GM11168 (cell line): ENCODE measurements around the gene ENDOG.
"Not testable (repeated sequence)": the region's sequence is repeated elsewhere in the genome, so short reads cannot be mapped to it uniquely, and the experiment has no call there.

Experiments
- in situ Hi-C: fragments of 300-500 bp; cut with MboI; formaldehyde crosslinking; loops from one replicate; pipeline ENCODE4 v1.12.0; 2022; ENCODE audit warnings: low sequenced_read_pairs; ENCODE audit not compliant: unreplicated experiment

The ENDOG gene

DNA sequence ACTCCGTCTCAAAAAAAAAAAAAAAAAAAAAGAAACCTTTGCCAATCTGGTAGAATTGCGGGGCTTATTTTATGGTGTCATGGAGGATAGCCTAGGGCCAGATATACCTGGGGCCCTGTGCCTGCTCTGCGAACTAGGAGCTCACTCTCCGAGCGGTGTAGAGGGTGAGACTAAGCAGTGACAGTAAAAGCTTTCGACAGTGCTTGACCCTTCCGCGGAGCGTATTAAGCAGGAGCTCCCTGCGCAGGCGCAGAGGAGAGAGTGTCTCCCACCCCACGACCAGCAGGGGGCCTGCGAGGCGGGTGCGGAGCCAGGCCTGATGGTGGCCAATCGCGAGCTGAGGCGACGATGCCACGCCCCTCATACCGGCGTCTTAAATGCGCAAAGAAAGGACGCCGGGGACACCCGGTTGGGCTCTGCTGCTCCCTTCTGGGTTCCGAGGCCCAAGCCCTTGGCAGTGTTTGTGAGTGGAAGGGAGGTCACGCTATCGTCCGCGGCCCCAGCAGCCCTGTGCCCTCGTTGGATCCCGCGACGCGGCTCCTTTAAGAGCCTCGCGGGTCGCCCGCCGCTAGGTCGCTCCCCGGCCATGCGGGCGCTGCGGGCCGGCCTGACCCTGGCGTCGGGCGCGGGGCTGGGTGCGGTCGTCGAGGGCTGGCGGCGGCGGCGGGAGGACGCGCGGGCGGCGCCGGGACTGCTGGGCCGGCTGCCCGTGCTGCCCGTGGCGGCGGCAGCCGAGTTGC lies at the start of gene ENDOG:
ENDOG (plus strand) TSS at position 402 of the 740 bp plus-strand sequence; CDS start at position 587, 185 bp downstream.
- in situ Hi-C loops: no loop called here

DNA sequence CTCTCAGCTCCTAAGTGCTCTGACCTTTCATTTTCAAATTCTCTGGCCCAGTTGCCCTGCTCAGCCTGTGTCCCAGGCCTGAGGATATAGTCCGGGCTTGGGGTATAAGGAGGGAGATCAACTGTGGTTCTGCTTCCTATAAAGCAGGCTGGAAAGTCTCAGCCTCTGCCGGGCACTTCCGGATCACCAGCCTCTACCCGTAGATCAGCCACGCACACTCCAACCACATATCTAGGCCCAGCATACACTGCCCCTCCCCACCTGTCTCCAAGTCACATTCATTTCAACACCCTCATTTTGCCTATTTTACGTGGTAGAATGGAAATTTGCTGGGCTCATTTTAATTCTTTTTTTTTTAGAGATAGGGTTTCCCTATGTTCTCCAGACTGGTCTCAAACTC lies 49.7 kb upstream of the ENDOG start:
- in situ Hi-C loops: no loop called here

DNA sequence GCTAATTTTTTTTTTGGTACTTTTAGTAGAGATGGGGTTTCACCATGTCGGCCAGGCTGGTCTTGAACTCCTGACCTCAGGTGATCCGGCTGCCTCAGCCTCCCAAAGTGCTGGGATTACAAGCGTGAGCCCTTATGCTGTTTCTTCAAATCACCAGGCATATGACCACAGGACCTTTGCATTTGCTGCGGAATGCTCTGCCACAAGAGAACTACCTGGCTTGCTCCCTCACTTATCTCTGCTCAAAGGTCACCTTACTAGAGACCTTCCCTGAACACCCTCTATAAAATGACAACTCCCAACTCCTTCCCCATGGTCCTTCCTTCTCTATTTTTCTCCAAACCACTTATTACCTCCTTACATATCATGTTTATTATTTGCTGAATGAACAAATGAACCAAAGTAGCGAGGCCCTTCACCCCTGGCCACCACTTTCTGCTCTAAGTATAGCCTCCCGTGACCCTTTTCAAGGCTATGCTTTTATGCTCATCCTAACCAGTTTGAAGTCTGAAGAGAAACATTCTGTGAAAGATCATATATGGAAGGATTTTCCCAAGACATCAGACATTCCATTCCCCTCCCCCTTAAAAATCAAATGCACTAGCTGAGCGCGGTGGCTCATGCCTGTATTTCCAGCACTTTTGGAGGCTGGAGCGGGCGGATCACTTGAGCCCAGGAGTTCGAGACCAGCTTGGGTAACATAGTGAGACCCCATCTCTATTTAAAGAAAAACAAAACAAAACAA lies 47.8 kb upstream of the ENDOG start:
- in situ Hi-C loops: no loop called here

DNA sequence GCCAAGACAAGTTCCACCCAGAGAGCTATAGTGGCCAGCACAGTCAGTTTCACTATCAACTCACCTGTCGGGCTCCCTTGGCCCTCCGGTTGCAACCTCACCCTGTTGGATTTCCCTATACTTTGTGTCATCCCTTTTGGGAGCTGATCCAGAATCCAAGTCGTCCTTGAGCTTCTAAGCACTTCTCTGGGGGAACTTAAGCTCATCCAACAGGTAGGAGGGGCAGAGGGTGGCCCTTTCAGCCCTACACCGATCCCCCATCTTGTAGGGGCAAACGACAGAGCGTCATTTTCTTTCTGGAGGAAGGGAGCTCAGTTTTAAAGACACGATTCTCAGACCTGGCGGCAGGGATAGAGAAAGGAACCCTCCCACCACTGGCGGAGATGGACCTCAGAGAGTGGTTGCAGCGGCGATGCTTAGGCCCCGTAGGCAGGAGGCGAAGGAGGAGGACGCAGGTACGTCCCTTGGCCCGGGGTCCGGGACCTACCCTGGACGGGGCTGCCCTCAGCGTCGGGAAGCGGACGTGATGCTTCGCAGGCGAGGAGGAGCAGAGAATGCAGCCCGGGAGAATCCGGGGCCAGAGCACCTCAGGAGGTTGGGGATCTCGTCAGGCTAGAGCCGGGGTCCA lies 47.1 kb upstream of the ENDOG start:
- in situ Hi-C loops: no loop called here

DNA sequence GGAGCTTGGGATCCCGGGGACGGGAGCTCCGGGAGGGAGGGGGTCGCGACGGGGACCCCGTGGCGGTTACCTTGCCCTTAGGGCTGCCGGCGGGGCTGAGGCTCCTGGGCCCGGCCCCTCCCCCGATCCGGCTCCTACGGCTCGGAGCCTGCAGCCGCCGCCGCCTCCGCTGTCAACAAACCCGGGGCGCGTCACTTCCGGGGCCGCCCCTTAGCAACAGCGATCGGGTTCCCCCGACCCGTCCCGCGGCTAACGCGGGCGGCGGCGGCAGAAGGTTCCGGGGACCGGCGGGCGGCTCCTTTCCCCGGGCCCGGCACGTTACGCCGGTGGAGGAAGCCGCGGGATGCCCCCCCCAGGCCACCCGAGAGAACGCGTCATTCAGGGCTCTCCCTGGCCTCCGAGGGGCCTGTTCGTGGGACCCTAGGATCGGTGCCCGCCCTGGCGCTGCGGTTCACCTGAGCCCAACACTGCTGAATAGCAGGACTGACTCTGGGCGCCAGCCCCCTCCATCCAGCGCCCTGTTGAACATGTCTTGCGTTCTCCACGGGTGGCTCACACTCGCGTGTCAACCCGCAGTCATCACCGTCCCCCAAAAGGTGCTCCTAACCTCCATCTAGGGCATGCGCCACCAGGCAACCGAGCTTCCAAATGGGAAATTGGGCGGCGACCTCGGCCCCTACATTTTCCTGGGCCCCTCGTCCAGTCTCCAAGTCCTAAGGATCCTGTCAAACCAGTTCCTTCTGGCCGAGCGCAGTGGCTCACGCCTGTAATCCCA lies 46.4 kb upstream of the ENDOG start, which contains the start of gene ZER1:
ZER1 (minus strand) TSS at position 183 of the 775 bp plus-strand sequence. CDS start 16,362 bp downstream, outside the sequence.
- in situ Hi-C loops: no loop called here

DNA sequence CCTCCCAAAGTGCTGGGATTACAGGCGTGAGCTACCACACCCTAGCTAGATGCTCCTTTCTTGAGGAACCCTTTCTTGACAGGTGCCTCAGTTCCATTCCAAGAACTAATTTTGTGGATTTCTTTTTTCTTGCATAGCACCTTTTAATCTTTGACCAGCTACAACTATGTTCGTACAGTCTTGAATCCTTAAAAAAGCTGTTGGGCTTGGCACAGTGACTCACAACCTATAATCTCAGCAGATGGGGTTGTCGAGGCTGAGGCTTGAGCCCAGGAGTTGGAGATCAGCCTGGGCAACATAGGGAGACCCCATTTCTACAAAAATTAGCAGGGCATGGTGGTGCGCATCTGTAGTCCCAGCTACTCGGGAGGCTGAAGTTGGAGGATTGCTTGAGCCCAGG lies 45.3 kb upstream of the ENDOG start:
- in situ Hi-C loops: no loop called here

DNA sequence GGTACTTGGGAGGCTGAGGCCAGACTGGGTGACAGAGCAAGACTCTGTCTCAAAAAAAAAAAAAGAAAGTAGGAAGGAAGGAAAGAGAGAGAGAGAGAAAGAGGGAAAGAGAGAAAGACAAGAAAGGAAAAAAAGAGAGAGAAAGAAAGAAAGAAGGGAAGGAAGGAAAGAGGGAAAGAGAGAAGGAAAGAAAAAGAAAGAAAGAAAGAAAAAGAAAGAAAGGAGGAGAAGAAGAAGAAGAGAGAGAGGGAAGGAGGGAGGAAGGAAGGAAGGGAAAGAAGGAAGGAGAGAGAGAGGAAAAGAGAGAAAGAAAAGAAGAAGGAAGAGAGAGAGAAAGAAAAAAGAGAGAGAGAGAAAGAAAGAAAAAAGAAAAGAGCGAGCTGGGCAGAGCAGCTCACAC lies 43.5 kb upstream of the ENDOG start:
- in situ Hi-C loops: no loop called here

DNA sequence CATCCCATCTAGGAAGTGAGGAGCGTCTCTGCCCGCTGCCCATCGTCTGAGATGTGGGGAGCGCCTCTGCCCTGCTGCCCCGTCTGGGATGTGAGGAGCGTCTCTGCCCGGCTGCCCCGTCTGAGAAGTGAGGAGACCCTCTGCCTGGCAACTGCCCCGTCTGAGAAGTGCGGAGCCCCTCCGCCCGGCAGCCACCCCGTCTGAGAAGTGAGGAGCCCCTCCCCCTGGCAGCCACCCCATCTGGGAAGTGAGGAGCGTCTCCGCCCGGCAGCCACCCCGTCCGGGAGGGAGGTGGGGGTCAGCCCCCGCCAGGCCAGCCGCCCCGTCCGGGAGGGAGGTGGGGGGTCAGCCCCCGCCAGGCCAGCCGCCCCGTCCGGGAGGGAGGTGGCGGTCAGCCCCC lies 38.2 kb upstream of the ENDOG start:
- in situ Hi-C loops: not testable (repeated sequence)

DNA sequence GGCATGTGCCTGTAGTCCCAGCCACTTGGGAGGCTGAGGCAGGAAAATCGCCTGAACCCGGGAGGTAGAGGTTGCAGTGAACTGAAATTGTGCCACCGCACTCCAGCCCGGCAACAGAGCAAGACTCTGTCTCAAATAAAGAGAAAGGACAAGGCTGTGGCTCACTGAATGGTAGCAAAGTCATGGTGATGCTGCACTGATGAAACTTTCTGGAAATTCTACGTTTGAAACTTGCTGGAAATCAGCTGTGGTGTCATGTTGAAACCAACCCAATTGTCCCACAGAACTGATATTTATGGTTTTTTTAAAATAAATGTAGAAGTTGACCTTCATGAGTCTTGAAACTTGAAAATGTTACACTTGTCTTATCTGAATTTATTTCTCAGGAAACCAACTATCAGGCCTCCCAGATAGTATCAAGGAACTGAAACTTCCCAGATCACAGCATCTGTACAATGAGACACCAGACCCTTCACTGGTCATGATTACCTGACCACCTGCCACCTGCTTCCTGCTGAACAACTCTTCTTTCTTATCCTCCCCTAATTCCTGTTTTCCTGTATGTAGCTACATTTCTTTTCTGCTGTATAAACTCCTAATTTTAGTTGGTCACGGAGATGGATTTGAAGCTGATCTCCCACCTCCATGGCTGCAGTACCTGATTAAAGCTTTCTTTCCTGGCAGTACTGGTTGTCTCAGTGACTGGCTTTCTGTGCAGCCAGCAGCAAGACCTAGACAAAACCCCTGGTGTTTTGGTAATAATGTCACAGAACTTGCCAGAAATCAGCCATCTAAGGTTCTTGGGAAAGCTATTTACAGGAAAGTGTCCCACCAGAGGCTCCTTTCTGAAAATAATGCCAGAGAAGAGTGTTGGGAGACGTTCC lies 36.9 kb upstream of the ENDOG start:
- in situ Hi-C loops: no loop called here

DNA sequence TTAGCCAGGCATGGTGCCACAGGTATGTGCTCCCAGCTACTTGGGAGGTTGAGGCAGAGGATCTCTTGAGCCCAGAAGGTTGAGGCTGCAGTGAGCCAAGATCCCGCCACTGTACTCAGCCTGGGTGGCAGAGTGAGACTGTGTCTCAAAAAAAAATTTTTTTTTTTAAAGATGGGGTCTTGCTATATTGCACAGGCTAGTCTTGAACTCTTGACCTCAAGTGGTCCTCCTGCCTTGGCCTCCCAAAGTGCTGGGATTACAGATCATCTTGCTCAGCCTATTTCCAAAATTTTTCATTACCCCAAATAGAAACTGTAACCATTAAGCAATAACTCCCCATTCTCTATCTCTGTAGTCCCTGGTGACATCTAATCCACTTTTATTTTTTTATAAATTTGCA lies 35.6 kb upstream of the ENDOG start:
- in situ Hi-C loops: no loop called here

DNA sequence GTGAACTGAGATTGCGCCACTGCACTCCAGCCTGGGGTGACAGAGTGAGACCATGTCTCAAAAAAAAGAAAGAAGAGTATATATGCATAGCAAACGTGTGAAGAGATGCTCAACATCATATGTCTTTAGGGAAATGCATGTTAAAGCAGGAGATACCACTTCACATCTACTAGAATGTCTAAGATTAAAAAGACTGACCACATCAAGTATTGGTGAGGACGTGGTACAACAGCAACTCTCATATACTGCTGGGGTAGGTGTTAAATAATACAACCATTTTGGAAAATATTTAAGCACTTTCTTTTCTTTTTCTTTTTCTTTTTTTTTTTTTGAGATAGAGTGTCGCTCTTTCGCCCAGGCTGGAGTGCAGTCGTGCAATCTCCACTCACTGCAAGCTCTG lies 32.9 kb upstream of the ENDOG start:
- in situ Hi-C loops: no loop called here

DNA sequence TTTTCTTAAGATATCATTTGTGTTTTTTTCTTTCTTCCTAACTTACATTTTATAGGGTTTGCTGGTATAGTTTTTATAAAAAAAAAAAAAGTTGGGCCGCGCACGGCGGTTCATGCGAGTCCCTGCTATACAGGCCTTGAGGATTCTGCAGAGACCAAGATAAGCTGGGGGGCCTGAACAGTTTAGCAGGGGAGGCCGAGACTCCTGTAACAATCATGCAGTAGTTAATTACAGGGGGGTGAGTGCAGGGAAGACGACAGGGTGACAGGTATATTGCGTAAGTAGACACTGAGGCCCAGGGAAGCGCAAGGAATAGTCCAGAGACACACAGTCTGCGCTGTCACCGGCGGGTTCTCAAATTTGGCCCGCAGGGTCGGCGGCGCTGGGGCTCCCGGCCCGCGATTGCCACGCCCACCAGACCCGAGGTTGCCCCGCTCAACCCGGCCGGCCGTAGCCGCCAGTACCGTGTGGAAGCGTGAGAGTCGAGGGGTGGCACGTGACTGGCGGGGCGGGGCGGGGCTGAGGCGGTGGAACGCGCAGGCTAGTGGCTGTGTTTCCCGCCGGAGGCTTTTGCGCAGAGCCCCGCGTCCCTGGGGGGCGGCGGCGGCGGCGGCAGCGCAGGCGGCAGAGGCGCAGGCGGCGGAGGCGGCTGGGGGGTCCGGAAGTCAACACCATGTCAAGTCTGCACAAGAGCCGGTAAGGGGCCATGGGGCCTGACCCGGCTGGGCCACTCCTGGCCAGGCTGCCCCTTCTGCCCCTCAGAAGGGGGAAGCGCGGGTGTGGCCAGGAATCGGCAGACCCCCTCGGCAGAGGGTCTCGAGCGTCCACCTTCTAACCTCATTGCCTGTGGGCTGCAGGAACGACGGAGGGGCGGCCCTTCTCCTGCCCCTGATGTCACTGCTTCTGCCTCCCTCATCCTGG lies 31.4 kb upstream of the ENDOG start, which contains the start of gene TBC1D13:
TBC1D13 (plus strand) TSS at position 573 of the 921 bp plus-strand sequence; CDS start at position 674, 101 bp downstream.
- in situ Hi-C loops: no loop called here

DNA sequence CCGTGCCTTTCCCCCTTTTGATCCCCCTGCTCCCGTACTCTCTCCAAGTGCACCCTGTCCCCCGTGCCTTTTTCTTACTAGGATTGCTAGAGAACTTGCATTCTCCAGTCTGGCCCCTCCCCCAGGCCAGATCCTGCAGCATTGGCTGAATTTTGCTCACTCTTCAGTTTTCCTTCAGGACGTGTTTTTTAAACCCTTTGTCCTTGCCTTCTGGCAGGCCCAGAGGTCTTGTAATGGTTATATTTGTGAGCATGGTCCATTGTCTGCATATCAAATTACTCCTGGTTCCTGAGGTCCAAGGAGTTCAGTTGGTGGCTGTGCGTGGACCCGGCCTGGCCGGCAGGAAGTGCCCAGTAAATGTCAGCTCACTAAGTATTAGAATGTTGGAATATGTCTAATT lies 30.6 kb upstream of the ENDOG start:
- in situ Hi-C loops: no loop called here

DNA sequence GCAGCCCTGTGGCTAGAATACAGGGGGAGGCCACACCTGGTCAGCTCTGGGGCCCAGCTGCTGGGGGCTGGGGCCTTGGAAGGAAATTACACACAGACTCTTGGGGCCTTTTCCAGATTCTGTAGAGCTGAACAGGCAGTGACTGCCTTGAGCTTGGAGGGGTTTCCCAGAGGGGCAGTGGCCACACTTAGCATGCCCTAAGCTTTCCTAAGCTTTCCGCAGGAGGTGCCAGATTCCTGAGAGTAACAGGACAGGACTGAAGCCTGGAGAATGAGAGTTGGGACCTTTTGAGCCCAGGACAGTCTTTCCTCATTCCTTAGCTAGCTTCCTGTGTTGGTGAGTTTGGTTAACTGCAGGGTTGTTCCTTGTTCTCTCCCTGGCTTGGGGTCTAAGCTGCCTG lies 29.9 kb upstream of the ENDOG start:
- in situ Hi-C loops: no loop called here

DNA sequence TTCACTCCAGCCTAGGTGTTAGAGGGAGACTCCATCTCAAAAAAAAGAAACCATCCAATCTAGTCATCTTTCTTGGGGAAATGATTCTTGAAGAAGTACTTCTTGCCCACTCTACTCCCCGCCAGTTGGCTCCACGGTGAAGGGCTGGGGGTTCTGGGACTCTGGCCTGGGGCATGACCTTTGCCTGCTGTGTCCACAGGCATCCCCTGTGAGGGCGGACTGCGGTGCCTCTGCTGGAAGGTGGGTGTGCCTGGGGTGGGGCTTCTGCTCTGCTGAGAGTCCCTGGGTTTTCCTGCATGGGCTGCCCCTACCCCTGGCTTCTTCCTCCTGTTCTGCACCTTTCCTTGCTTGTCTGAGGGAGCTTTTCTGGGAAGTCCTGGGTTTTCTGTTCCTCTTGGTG lies 27.8 kb upstream of the ENDOG start:
- in situ Hi-C loops: no loop called here

DNA sequence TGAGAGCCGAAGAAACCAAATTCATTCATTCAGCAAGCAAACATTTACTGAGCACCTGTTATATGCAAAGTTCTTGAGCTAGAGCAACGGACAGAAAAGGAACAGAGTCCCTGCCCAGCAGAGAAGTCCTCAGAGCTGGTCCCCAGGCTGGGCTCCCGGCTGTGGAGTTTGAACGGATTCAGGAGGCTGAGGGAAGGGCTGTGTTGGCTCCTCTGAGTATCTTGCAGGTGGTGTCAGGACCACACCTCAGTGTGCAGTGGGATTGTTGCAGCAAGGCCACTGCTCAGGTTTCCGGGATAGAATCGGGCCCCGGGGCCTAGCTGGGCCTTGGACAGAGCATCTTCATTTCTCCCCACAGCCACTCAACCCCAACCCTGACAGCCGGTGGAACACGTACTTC lies 26.2 kb upstream of the ENDOG start:
- in situ Hi-C loops: no loop called here

DNA sequence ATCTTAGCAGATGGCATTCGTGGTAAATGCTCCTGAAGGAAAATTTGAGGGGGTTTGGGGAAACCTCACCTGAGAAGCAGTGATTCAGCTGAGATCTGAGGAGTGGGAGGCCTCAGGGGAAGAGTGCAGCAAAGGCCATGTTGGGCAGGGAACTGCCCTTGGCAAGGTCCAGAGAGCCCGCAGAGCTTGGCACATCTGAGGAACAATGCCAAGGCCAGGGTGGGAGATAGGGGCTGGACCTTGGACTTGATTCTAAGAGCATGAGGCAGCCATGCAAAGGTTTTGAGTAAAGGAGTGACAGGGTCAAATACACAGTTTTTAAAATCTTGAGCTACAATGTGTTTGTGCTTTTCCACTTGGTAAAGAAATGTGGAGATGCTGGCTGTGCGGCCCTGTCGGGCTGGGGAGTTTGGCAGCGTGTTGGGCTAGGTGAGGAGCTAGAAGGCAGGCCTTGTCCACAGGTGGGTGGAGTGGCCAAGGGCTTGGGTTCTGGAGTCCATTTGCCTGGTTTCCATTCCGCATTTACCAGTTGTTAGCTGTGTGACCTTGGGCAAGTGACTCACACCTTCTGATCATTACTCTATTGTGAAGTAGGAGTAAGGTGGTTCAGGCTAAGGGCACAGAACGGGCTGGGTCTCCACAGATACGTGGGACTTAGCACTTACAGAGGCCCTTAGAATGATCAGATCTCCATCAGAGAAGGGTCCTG lies 25.2 kb upstream of the ENDOG start:
- in situ Hi-C loops: no loop called here

DNA sequence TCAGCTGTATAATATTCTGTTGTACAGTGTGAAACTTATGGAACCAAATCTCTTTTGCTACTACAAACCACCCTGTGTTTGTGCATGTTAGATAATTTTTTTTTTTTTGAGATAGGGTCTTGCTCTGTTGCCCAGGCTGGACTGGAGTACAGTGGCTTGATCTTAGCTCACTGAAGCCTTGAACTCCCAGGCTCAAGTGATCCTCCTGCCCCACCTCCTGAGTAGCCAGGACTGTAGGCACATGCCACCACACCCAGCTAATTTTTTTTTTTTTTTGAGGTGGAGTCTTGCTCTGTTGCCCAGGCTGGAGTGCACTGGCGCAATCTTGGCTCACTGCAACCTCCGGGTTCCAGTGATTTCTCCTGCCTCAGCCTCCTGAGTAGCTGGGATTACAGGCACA lies 23.3 kb upstream of the ENDOG start:
- in situ Hi-C loops: not testable (repeated sequence)
